A549 (cell line): ENCODE data around the gene NTRK2. TPM values are rescaled to one million over a fixed set of nuclear protein-coding genes. Genes with fewer than 3 reads are reported as not detected.

Experiments used
- ATAC-seq, 2 experiments: fragments of 200-7000 bp in 1 of 2; fragments of >200 bp in 1 of 2; cut with Nextera tagmentation in 1 of 2; cut with Tn5 transposase in 1 of 2; 3 replicates each; pipeline versions ENCODE4 v1.8.0 to v1.9.1; 2018 to 2020; ENCODE audit warnings: mild to moderate bottlenecking in 1 of 2, moderate library complexity in 1 of 2
- CTCF ChIA-PET: fragments of 300-600 bp; sonication (Branson Sonifier 250); formaldehyde crosslinking; extraction: SDS; loops from one replicate; lab custom pipeline; 2021; ENCODE audit warnings: antibody characterized with exemption, inconsistent platforms; lab: Yijun Ruan, JAX
- POLR2A ChIA-PET: fragments of 350-600 bp; formaldehyde crosslinking; extraction: SDS; loops from one replicate; lab custom pipeline; 2021; ENCODE audit warnings: antibody characterized with exemption, inconsistent platforms; lab: Yijun Ruan, JAX
- DNase-seq, 2 experiments: peaks; one replicate each; pipeline versions ENCODE4 v3.0.0 to v3.0.0-alpha.2; 2011 to 2016; ENCODE audit warnings: low read depth in 1 of 2, low spot score in 1 of 2
- FAIRE-seq: peaks from 2 replicates; lab custom pipeline; 2011; peaks lifted over from hg19 to GRCh38; lab: Jason Lieb, UNC
- H3K27ac ChIP-seq, 2 experiments: fragments of >200 bp; sonication (Bioruptor Twin); formaldehyde crosslinking; 3 replicates each; pipeline ENCODE4 v1.5.1; 2016 to 2017
- H3K4me1 ChIP-seq: fragments of >200 bp; sonication (Bioruptor Twin); formaldehyde crosslinking; 3 replicates; pipeline ENCODE4 v1.6.1; 2016
- H3K4me2 ChIP-seq: fragments of >200 bp; sonication (Bioruptor Twin); formaldehyde crosslinking; 3 replicates; pipeline ENCODE4 v1.6.1; 2016
- H3K4me3 ChIP-seq: fragments of >200 bp; sonication (Bioruptor Twin); formaldehyde crosslinking; 3 replicates; pipeline ENCODE4 v1.5.1; 2016
- H3K9me3 ChIP-seq: fragments of >200 bp; sonication (Bioruptor Twin); formaldehyde crosslinking; 3 replicates; pipeline ENCODE4 v1.6.1; 2016
- BHLHE40 ChIP-seq: IDR thresholded peaks from 2 replicates; pipeline ENCODE4 v1.6.1; 2012; ENCODE audit warnings: low read depth, low read length, inconsistent platforms
- CBX8 ChIP-seq: fragments of 200-600 bp; sonication (generic); IDR thresholded peaks from 2 replicates; pipeline ENCODE4 v1.6.1; 2016
- E2F6 ChIP-seq: IDR thresholded peaks from 2 replicates; pipeline ENCODE4 v1.6.1; 2012; ENCODE audit warnings: low read depth, borderline replicate concordance
- EHF ChIP-seq: fragments of 250-450 bp; sonication (Bioruptor Pico); IDR thresholded peaks from 2 replicates; pipeline ENCODE4 v1.5.0; 2020; ENCODE audit warnings: mild to moderate bottlenecking
- ELK1 ChIP-seq: fragments of 150-350 bp; IDR thresholded peaks from 2 replicates; pipeline ENCODE4 v1.6.1; 2014; ENCODE audit warnings: low read depth, mild to moderate bottlenecking, low read length
- EP300 ChIP-seq, 2 experiments: fragments of >200 bp; sonication (Bioruptor Twin); formaldehyde crosslinking; IDR thresholded peaks; 2 replicates in 1 of 2; 3 replicates in 1 of 2; pipeline ENCODE4 v1.6.1; 2016 to 2017
- FOXS1 ChIP-seq: fragments of 250-450 bp; sonication (Bioruptor Pico); IDR thresholded peaks from 2 replicates; pipeline ENCODE4 v1.5.0; 2020; ENCODE audit warnings: mild to moderate bottlenecking, moderate library complexity
- GATA3 ChIP-seq: IDR thresholded peaks from 2 replicates; pipeline ENCODE4 v1.6.1; 2012; ENCODE audit warnings: borderline replicate concordance
- HEYL ChIP-seq: fragments of 250-450 bp; sonication (Bioruptor Pico); IDR thresholded peaks from 2 replicates; pipeline ENCODE4 v1.8.0; 2021; ENCODE audit warnings: mild to moderate bottlenecking, moderate library complexity
- HOXA7 ChIP-seq: fragments of 250-450 bp; sonication (Bioruptor Pico); IDR thresholded peaks from 2 replicates; pipeline ENCODE4 v1.5.0; 2020; ENCODE audit warnings: mild to moderate bottlenecking, moderate library complexity
- HOXB13 ChIP-seq: fragments of 250-450 bp; sonication (Bioruptor Pico); IDR thresholded peaks from 2 replicates; pipeline ENCODE4 v1.5.0; 2020; ENCODE audit warnings: low read depth, mild to moderate bottlenecking, moderate library complexity
- HOXB5 ChIP-seq: fragments of 250-450 bp; sonication (Bioruptor Pico); IDR thresholded peaks from 2 replicates; pipeline ENCODE4 v1.5.0; 2020; ENCODE audit warnings: mild to moderate bottlenecking, moderate library complexity
- JUN ChIP-seq, 2 experiments: fragments of >200 bp; sonication (Bioruptor Twin); formaldehyde crosslinking; IDR thresholded peaks; 2 replicates in 1 of 2; 3 replicates in 1 of 2; pipeline ENCODE4 v1.6.1; 2016 to 2017
- JUNB ChIP-seq: fragments of >200 bp; sonication (Bioruptor Twin); formaldehyde crosslinking; IDR thresholded peaks from 2 replicates; pipeline ENCODE4 v1.6.1; 2016
- KDM1A ChIP-seq: fragments of 200-600 bp; sonication (generic); IDR thresholded peaks from 2 replicates; pipeline ENCODE4 v1.6.1; 2016; ENCODE audit warnings: low read depth, mild to moderate bottlenecking
- MYC ChIP-seq: IDR thresholded peaks from 2 replicates; pipeline ENCODE4 v1.6.1; 2012; ENCODE audit warnings: mild to moderate bottlenecking, inconsistent platforms, low read length, improper control_type of control experiment, borderline replicate concordance
- NFE2L2 ChIP-seq: fragments of 150-350 bp; conservative IDR thresholded peaks from 2 replicates; pipeline ENCODE4 v1.6.1; 2014; ENCODE audit warnings: low read length
- NPAS2 ChIP-seq: fragments of 250-450 bp; sonication (Bioruptor Pico); IDR thresholded peaks from 2 replicates; pipeline ENCODE4 v1.8.0; 2022; ENCODE audit warnings: mild to moderate bottlenecking, moderate library complexity, borderline replicate concordance
- PBX3 ChIP-seq: IDR thresholded peaks from 2 replicates; pipeline ENCODE4 v1.6.1; 2012
- PHF8 ChIP-seq: fragments of 200-600 bp; sonication (generic); IDR thresholded peaks from 2 replicates; pipeline ENCODE4 v1.6.1; 2016; ENCODE audit warnings: low read depth, mild to moderate bottlenecking, antibody characterized with exemption, moderate library complexity, borderline replicate concordance
- RAD21 ChIP-seq, 2 experiments: fragments of >200 bp in 1 of 2; sonication (Bioruptor Twin) in 1 of 2; formaldehyde crosslinking in 1 of 2; IDR thresholded peaks in 1 of 2; conservative IDR thresholded peaks in 1 of 2; 2 replicates in 1 of 2; 3 replicates in 1 of 2; pipeline ENCODE4 v1.6.1; 2012 to 2018; ENCODE audit warnings: inconsistent platforms in 1 of 2
- RARB ChIP-seq: fragments of 250-450 bp; sonication (Bioruptor Pico); IDR thresholded peaks from 2 replicates; pipeline ENCODE4 v1.8.0; 2021; ENCODE audit warnings: mild to moderate bottlenecking, moderate library complexity
- RNF2 ChIP-seq: fragments of 200-600 bp; sonication (generic); IDR thresholded peaks from 2 replicates; pipeline ENCODE4 v1.6.1; 2016; ENCODE audit warnings: low read depth, mild to moderate bottlenecking, antibody characterized with exemption, moderate library complexity, borderline replicate concordance
- SREBF2 ChIP-seq: fragments of 450-650 bp; IDR thresholded peaks from 2 replicates; pipeline ENCODE4 v1.6.1; 2014; ENCODE audit warnings: mild to moderate bottlenecking, moderate library complexity
- TFCP2L1 ChIP-seq: fragments of 250-450 bp; sonication (Bioruptor Pico); IDR thresholded peaks from 2 replicates; pipeline ENCODE4 v1.5.0; 2021; ENCODE audit warnings: mild to moderate bottlenecking
- ZC3H11A ChIP-seq: fragments of 450-650 bp; IDR thresholded peaks from 2 replicates; pipeline ENCODE4 v1.6.1; 2014; ENCODE audit warnings: antibody characterized with exemption, mild to moderate bottlenecking
- ZSCAN20 ChIP-seq: fragments of 250-450 bp; sonication (Bioruptor Pico); IDR thresholded peaks from 2 replicates; pipeline ENCODE4 v1.8.0; 2022; ENCODE audit warnings: mild to moderate bottlenecking, moderate library complexity
- WGBS: methylation state at CpG from one replicate; pipeline ENCODE4 v1.1.6; 2017; ENCODE audit errors: missing lambda C conversion rate; 5-methylcytosine and 5-hydroxymethylcytosine counted together
- polyA plus RNA-seq, 4 experiments: library from polyadenylated mRNA; depleted of rRNA in 3 of 4; stranded (reverse); fragments of >200 nt; fragmentation: RNase III in 1 of 4; extraction: RNeasy Plus Mini Kit Qiagen cat#74134 plus additional on column Dnase treatment in 1 of 4; gene quantifications; 2 replicates in 3 of 4; 3 replicates in 1 of 4; pipeline ENCODE4 v1.2.3, GENCODE V29; 2011 to 2017

NTRK2 gene
- polyA plus RNA-seq, 2 of the 4 experiments (the other 2 are of a cell fraction) = 0.03 TPM

GRCh38 chr9:84828046-84828445, 158.5 kb downstream of the NTRK2 start:
- ChIA-PET POLR2A (no interaction called here), CTCF (interaction anchor here (0.6 to 1.9 kb wide), 4 partner anchors 14 to 832 kb away, joined by 3 to 5 read pairs (median 4); no protein-coding TSS in a partner anchor)
- Histone ChIP-seq H3K9me3 (no peaks in the 10 kb centered on the region), H3K27ac (no peak overlapping the region), H3K4me3 (no peak overlapping the region), H3K4me2 (no peak overlapping the region), H3K4me1 (no peaks in the 10 kb centered on the region)
- ATAC-seq (no peak), FAIRE-seq (no peak), DNase-seq (no peak)
- WGBS = 65% methylated on average over 2 of the region's 2 CpGs
- TF ChIP-seq ZSCAN20 (no peak), MYC (no peak), ELK1 (no peak), TFCP2L1 (CRISPR knock-in tag) (no peak), ZC3H11A (no peak), PHF8 (no peak), JUN (IDR thresholded peaks at IDR 0.05) (no peak), SREBF2 (no peak), EP300 (IDR thresholded peaks at IDR 0.05) (no peak), HOXB5 (no peak), HOXB13 (CRISPR knock-in tag) (no peak), CBX8 (no peak), GATA3 (no peak), FOXS1 (no peak), E2F6 (no peak), NFE2L2 (no peak), JUNB (no peak), RNF2 (no peak), PBX3 (no peak)

GRCh38 chr9:84829471-84829870, 159.9 kb downstream of the NTRK2 start:
- Histone ChIP-seq H3K4me2 (no peak overlapping the region), H3K27ac (no peak overlapping the region), H3K9me3 (no peaks in the 10 kb centered on the region), H3K4me3 (no peak overlapping the region), H3K4me1 (no peaks in the 10 kb centered on the region)
- CTCF ChIA-PET = interaction anchor here (1.2 kb wide), 1 partner anchor 125 kb away, joined by 3 read pairs; no protein-coding TSS in a partner anchor
- no peak for FAIRE-seq
- POLR2A ChIA-PET = no interaction called here
- no peak for DNase-seq
- TF ChIP-seq BHLHE40 = no peak
- no peak for TF ChIP-seq RAD21 (conservative IDR thresholded peaks at IDR 0.05 in 1 of 2, IDR thresholded peaks at IDR 0.05 in 1 of 2)
- TF ChIP-seq HEYL (CRISPR knock-in tag) = no peak
- no peak for TF ChIP-seq TFCP2L1 (CRISPR knock-in tag)
- no peak for TF ChIP-seq CBX8
- TF ChIP-seq MYC = no peak
- TF ChIP-seq RARB = no peak
- TF ChIP-seq JUNB = no peak
- no peak for TF ChIP-seq EHF (CRISPR knock-in tag)
- no peak for TF ChIP-seq SREBF2
- no peak for TF ChIP-seq HOXA7 (CRISPR knock-in tag)
- TF ChIP-seq KDM1A = no peak
- TF ChIP-seq RNF2 = no peak
- TF ChIP-seq NPAS2 (CRISPR knock-in tag) = no peak
- TF ChIP-seq PHF8 = no peak
- WGBS = 62% methylated on average over 8 of the region's 8 CpGs
- no peak for ATAC-seq
